B cell (primary cell): ENCODE measurements around the gene C1orf198. TPM values are rescaled to one million over a fixed set of nuclear protein-coding genes. Genes with fewer than 3 reads are reported as not detected.

ENCODE experiments used
- ATAC-seq: fragments of 200-7000 bp; cut with Tn5 transposase; one replicate; pipeline ENCODE4 v1.10.0; 2021; ENCODE audit warnings: low read depth, mild to moderate bottlenecking, moderate number of reproducible peaks, moderate library complexity
- CTCF ChIA-PET: fragments of 350-600 bp; sonication (Branson Sonifier 250); formaldehyde crosslinking; loops from one replicate; lab custom pipeline; 2021; ENCODE audit warnings: antibody characterized with exemption, inconsistent platforms; lab: Charles Lee
- POLR2A ChIA-PET: fragments of 350-600 bp; sonication (Branson Sonifier 250); formaldehyde crosslinking; loops from one replicate; lab custom pipeline; 2021; ENCODE audit warnings: antibody characterized with exemption; lab: Charles Lee
- DNase-seq: peaks from one replicate; pipeline ENCODE4 v3.0.0; 2013
- H2AFZ ChIP-seq: 2 replicates; pipeline ENCODE4 v1.6.1; 2012; ENCODE audit warnings: mild to moderate bottlenecking, low read depth, low read length; ENCODE audit not compliant: insufficient read depth, poor library complexity, severe bottlenecking
- H3K27ac ChIP-seq, 2 donors: 1 replicate in 1 of 2; 2 replicates in 1 of 2; pipeline ENCODE4 v1.5.1; 2012 to 2013; ENCODE audit warnings: low read length in 2 of 2, mild to moderate bottlenecking in 2 of 2, moderate library complexity in 1 of 2
- H3K27me3 ChIP-seq, 4 experiments: fragments of 200-600 bp in 1 of 4; sonication (generic) in 1 of 4; replicated peaks in 1 of 4; 1 replicate in 2 of 4; 2 replicates in 2 of 4; pipeline versions ENCODE4 v1.6.1 to v1.7.0; 2013 to 2016; ENCODE audit warnings: low read length in 3 of 4, mild to moderate bottlenecking in 2 of 4, mixed read lengths in 1 of 4, moderate library complexity in 1 of 4; ENCODE audit not compliant: insufficient read depth in 4 of 4, control insufficient read depth in 3 of 4; ENCODE audit errors: control extremely low read depth in 1 of 4
- H3K36me3 ChIP-seq, 2 experiments: replicated peaks in 1 of 2; 1 replicate in 1 of 2; 2 replicates in 1 of 2; pipeline versions ENCODE4 v1.6.1 to v1.7.1; 2013; ENCODE audit warnings: low read length in 1 of 2; ENCODE audit not compliant: insufficient read depth in 2 of 2, control insufficient read depth in 1 of 2; ENCODE audit errors: control extremely low read depth in 1 of 2, extremely low read depth in 1 of 2
- H3K4me1 ChIP-seq, 2 donors: fragments of 200-600 bp in 1 of 2; sonication (generic) in 1 of 2; 1 replicate in 1 of 2; 2 replicates in 1 of 2; pipeline versions ENCODE4 v1.5.1 to v1.6.1; 2013 to 2017; ENCODE audit warnings: low read length in 2 of 2; ENCODE audit not compliant: control insufficient read depth in 2 of 2, insufficient read depth in 2 of 2
- H3K4me2 ChIP-seq: replicated peaks from 2 replicates; pipeline ENCODE3; 2012; ENCODE audit warnings: mild to moderate bottlenecking, low read depth, low read length; ENCODE audit not compliant: poor library complexity, severe bottlenecking
- H3K4me3 ChIP-seq, 5 experiments: fragments of 200-600 bp in 1 of 5; sonication (generic) in 1 of 5; 1 replicate in 3 of 5; 2 replicates in 2 of 5; pipeline versions ENCODE4 v1.5.1 to v1.7.0; 2011 to 2016; ENCODE audit warnings: low read length in 4 of 5, mild to moderate bottlenecking in 4 of 5, low read depth in 2 of 5, control low read depth in 1 of 5, moderate library complexity in 1 of 5; ENCODE audit not compliant: insufficient read depth in 1 of 5; ENCODE audit errors: control extremely low read depth in 1 of 5, extremely low read depth in 1 of 5
- H3K79me2 ChIP-seq: fragments of 200-600 bp; sonication (generic); one replicate; pipeline ENCODE4 v1.6.0; 2016; ENCODE audit warnings: low read length; ENCODE audit not compliant: control insufficient read depth, insufficient read depth
- H3K9ac ChIP-seq: fragments of 200-600 bp; sonication (generic); 2 replicates; pipeline ENCODE4 v1.6.1; 2017; ENCODE audit warnings: mild to moderate bottlenecking, low read length, moderate library complexity
- H3K9me3 ChIP-seq, 3 donors: one replicate each; pipeline versions ENCODE4 v1.6.1 to v1.7.1; 2013; ENCODE audit warnings: low read length in 2 of 3; ENCODE audit not compliant: control insufficient read depth in 2 of 3, insufficient read depth in 1 of 3; ENCODE audit errors: control extremely low read depth in 1 of 3
- H4K20me1 ChIP-seq: 2 replicates; pipeline ENCODE4 v1.6.0; 2012; ENCODE audit warnings: mild to moderate bottlenecking, low read length; ENCODE audit not compliant: insufficient read depth, control insufficient read depth, poor library complexity, severe bottlenecking
- H3K27ac Mint-ChIP-seq: one replicate; pipeline ENCODE4 v1.8.0; 2021; ENCODE audit warnings: mixed read lengths
- H3K27me3 Mint-ChIP-seq: one replicate; pipeline ENCODE4 v1.8.0; 2021; ENCODE audit warnings: mixed read lengths
- H3K4me1 Mint-ChIP-seq: one replicate; pipeline ENCODE4 v1.8.0; 2021; ENCODE audit warnings: mixed read lengths
- H3K4me3 Mint-ChIP-seq: one replicate; pipeline ENCODE4 v1.8.0; 2021; ENCODE audit warnings: mixed read lengths
- H3K9me3 Mint-ChIP-seq: one replicate; pipeline ENCODE4 v1.8.0; 2022; ENCODE audit warnings: mixed read lengths; ENCODE audit not compliant: insufficient read depth
- CTCF ChIP-seq: fragments of 200-600 bp; IDR thresholded peaks from one replicate; pipeline ENCODE4 v1.8.0; 2022; ENCODE audit warnings: antibody characterized with exemption, mild to moderate bottlenecking
- EZH2 ChIP-seq: IDR thresholded peaks from 2 replicates; pipeline ENCODE4 v1.6.1; 2012; ENCODE audit warnings: borderline replicate concordance, low read depth, mild to moderate bottlenecking, moderate library complexity, low read length; ENCODE audit not compliant: insufficient read depth, poor library complexity, severe bottlenecking
- WGBS: methylation state at CpG from one replicate; pipeline ENCODE4 v1.1.5; 2013; ENCODE audit warnings: missing lambda C conversion rate; ENCODE audit not compliant: insufficient coverage; 5-methylcytosine and 5-hydroxymethylcytosine counted together
- intact Hi-C: fragments of 100-400 bp; cut with micrococcal nuclease; formaldehyde crosslinking; loops from one replicate; pipeline ENCODE4 v1.10.0; 2022
- polyA plus RNA-seq: library from polyadenylated mRNA; depleted of rRNA; stranded (reverse); fragments of >200 nt; gene quantifications from 2 replicates; pipeline ENCODE4 v1.2.3, GENCODE V29; 2012
- total RNA-seq, 2 donors: library from RNA; stranded (reverse); fragments of 120-200 nt in 1 of 2; gene quantifications; 1 replicate in 1 of 2; 2 replicates in 1 of 2; pipeline versions ENCODE4 v1.2.3 to v1.2.4, GENCODE V29; 2013 to 2022

Gene C1orf198
- total and polyA plus RNA-seq, 2 donors (not counting 1 experiment from before 2014, with no cell fraction given) = 1.0 to 6.6 TPM

- TF ChIP-seq EZH2 (no peak), CTCF (no peak)
- WGBS = 97% methylated on average over 2 of the region's 5 CpGs
- Mint-ChIP-seq H3K4me3 (no peak overlapping the region), H3K9me3 (no peaks in the 10 kb centered on the region), H3K27ac (no peak overlapping the region), H3K4me1 (no peaks in the 10 kb centered on the region), H3K27me3 (peaks cover 41% of the 10 kb centered on the region)
- no peaks in the 10 kb centered on the region for H3K36me3 ChIP-seq
- ChIA-PET POLR2A (no interaction called here), CTCF (no interaction called here)
- DNase-seq (no peak), ATAC-seq (no peak)
- no peak overlapping the region for H3K4me3 ChIP-seq
- H3K27me3 ChIP-seq = peaks cover 0 to 17% (median 0%) of the 10 kb centered on the region in 4 experiments
- H3K4me2 ChIP-seq = no peak overlapping the region
- no peaks in the 10 kb centered on the region for H3K79me2 ChIP-seq
- intact Hi-C loops = loop anchor here (5.0 kb wide), 1 partner anchor 414 kb away; no protein-coding TSS in a partner anchor
- no peak overlapping the region for H3K27ac ChIP-seq
- H3K4me1 ChIP-seq = no peaks in the 10 kb centered on the region
- H3K9me3 ChIP-seq = no peaks in the 10 kb centered on the region
- H2AFZ ChIP-seq = no peak overlapping the region
- H3K9ac ChIP-seq = no peak overlapping the region
- no peaks in the 10 kb centered on the region for H4K20me1 ChIP-seq
These were observed 69.8 kb downstream of the C1orf198 start for GRCh38 chr1:230798491-230798890.

- Histone ChIP-seq H3K79me2 (no peaks in the 10 kb centered on the region), H3K27ac (no peak overlapping the region), H3K27me3 (peaks cover 0 to 17% (median 0%) of the 10 kb centered on the region in 4 experiments), H3K36me3 (no peaks in the 10 kb centered on the region), H3K4me1 (no peaks in the 10 kb centered on the region), H4K20me1 (no peaks in the 10 kb centered on the region), H3K9ac (no peak overlapping the region), H3K9me3 (no peaks in the 10 kb centered on the region), H2AFZ (no peak overlapping the region), H3K4me2 (no peak overlapping the region), H3K4me3 (no peak overlapping the region)
- no peaks in the 10 kb centered on the region for H3K4me1 Mint-ChIP-seq
- TF ChIP-seq EZH2 (no peak), CTCF (no peak)
- DNase-seq = no peak
- no peak overlapping the region for H3K27ac Mint-ChIP-seq
- intact Hi-C loops = loop anchor here (5.0 kb wide), 1 partner anchor 414 kb away; no protein-coding TSS in a partner anchor
- ChIA-PET CTCF (no interaction called here), POLR2A (no interaction called here)
- peaks cover 36% of the 10 kb centered on the region for H3K27me3 Mint-ChIP-seq
- H3K4me3 Mint-ChIP-seq = no peak overlapping the region
- WGBS = 23% methylated on average over 4 of the region's 7 CpGs
- no peaks in the 10 kb centered on the region for H3K9me3 Mint-ChIP-seq
- ATAC-seq = no peak
These were observed 70.4 kb downstream of the C1orf198 start for GRCh38 chr1:230797942-230798365.
